Astrocyte (in vitro differentiated cells and primary cell): ENCODE results near the gene LRRC36.

Experiments used
- CTCF ChIP-seq: IDR thresholded peaks from 2 replicates; pipeline ENCODE4 v1.5.1; 2011; ENCODE audit warnings: low read depth, mild to moderate bottlenecking, inconsistent platforms, low read length, moderate library complexity; ENCODE audit not compliant: insufficient read depth
- EZH2 ChIP-seq: IDR thresholded peaks from 2 replicates; pipeline ENCODE4 v1.6.1; 2012; ENCODE audit warnings: mild to moderate bottlenecking, low read length, inconsistent platforms; ENCODE audit not compliant: insufficient read depth

DNA sequence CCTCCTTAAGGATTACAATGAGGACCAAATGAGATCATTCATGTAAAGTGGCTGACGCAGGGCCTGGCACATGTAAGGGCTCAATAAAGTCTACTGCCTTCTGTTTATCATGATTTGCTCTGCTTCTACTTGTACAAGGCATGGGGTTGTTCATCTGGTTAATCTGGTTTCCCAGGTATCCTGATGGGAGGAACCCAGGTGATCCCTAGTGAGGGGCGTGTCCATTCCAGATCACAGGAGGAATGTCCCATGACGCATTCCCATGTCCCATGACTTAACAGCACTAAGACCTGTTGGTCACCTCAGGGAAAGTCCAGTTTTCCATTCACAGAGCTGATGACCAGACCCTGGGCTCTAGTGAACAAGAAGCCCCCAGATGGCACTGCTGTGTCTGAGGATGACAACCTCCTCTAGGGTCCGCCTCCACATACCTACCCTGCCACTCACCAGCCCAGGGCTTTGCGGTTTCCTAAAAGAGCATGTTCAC lies 78.2 kb downstream of the LRRC36 start:
- TF ChIP-seq CTCF: no peak
- TF ChIP-seq EZH2: no peak
